Measurements from ENCODE around the gene DUSP1. TPM values are rescaled to one million over a fixed set of nuclear protein-coding genes. Genes with fewer than 3 reads are reported as not detected.

DUSP1 gene
- polyA plus RNA-seq, 1 donor (not counting 4 experiments of a cell fraction or from before 2014, with no cell fraction given) = 174 TPM

DNA sequence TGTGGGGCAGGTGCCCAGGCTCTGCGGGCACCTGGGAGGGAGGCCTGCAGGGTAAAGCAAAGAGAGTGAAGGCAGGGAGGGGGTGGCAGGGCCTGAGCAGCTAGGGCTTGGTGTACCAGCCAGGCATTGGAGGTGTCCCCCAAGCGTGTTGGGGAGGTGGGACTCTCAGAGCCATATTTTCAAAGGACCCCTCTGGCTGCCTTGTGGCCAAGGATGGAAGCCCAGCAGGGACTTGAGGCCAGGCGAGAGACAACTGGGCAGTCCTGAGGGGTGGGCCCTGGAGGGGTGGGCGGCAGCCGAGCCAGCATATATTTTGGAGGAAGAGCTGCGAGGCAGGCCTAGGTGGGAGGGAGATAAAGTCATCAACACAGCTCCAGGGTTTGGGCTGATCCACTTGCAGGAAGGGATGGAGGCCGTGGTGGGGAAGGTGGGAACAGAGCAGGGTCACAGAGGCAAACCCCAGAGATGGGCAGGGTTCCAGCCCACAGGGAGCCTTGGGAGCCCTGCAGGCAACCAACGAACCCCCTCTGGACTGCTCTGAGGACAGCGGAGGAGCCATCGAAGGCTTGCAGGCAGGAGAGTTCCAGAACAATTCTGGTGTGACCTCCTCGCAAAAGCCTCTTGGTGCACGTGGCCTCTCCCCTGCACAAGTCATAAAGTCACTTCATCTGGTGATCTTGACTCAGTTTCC lies 35.7 kb downstream of the DUSP1 start:
- Histone ChIP-seq H4K20me1 (ENCODE audit: control insufficient read depth, extremely low read depth, insufficient read depth, low read length) (no peaks in the 10 kb centered on the region), H2AFZ (ENCODE audit: control insufficient read depth, low read length) (no peak overlapping the region), H3K27ac (ENCODE audit: control insufficient read depth, insufficient read depth, low read length) (no peak overlapping the region), H3K27me3 (ENCODE audit: control insufficient read depth, extremely low read depth, insufficient read depth, low read length) (no peaks in the 10 kb centered on the region), H3K9me1 (ENCODE audit: control insufficient read depth, extremely low read depth, insufficient read depth, low read length) (no peaks in the 10 kb centered on the region), H3K79me2 (ENCODE audit: control insufficient read depth, insufficient read depth, low read length) (no peaks in the 10 kb centered on the region), H3K4me3 (ENCODE audit: control insufficient read depth in 2 of 3, extremely low read depth in 1 of 3, insufficient read depth in 2 of 3, low read depth in 1 of 3, low read length in 3 of 3) (no peak overlapping the region), H3K36me3 (ENCODE audit: control insufficient read depth in 2 of 2, extremely low read depth in 1 of 2, insufficient read depth in 2 of 2, low read length in 2 of 2) (no peaks in the 10 kb centered on the region), H3K9me3 (ENCODE audit: control insufficient read depth, low read depth, low read length) (no peaks in the 10 kb centered on the region), H3K4me2 (ENCODE audit: control insufficient read depth, extremely low read depth, insufficient read depth, low read depth, low read length) (no peak overlapping the region), H3K9ac (ENCODE audit: control insufficient read depth, extremely low read depth, insufficient read depth, low read length) (no peak overlapping the region), H3K4me1 (ENCODE audit: control insufficient read depth, extremely low read depth, insufficient read depth, low read length) (peaks cover 33% of the 10 kb centered on the region)
- no peak for TF ChIP-seq EZH2 (IDR thresholded peaks at IDR 0.05; ENCODE audit: low read length)
- TF ChIP-seq, protein P1, sequence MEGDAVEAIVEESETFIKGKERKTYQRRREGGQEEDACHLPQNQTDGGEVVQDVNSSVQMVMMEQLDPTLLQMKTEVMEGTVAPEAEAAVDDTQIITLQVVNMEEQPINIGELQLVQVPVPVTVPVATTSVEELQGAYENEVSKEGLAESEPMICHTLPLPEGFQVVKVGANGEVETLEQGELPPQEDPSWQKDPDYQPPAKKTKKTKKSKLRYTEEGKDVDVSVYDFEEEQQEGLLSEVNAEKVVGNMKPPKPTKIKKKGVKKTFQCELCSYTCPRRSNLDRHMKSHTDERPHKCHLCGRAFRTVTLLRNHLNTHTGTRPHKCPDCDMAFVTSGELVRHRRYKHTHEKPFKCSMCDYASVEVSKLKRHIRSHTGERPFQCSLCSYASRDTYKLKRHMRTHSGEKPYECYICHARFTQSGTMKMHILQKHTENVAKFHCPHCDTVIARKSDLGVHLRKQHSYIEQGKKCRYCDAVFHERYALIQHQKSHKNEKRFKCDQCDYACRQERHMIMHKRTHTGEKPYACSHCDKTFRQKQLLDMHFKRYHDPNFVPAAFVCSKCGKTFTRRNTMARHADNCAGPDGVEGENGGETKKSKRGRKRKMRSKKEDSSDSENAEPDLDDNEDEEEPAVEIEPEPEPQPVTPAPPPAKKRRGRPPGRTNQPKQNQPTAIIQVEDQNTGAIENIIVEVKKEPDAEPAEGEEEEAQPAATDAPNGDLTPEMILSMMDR (optimal IDR thresholded peaks at IDR 0.05 in 1 of 3, IDR thresholded peaks at IDR 0.05 in 1 of 3, conservative IDR thresholded peaks at IDR 0.05 in 1 of 3; ENCODE audit: extremely low read depth in 1 of 3, insufficient read depth in 2 of 3, low read length in 3 of 3) = no peak
- dilution Hi-C loops (cut with MboI; ENCODE audit: extremely low pct_ligation_motif_present, low sequenced_read_pairs) = no loop called here
- FAIRE-seq = no peak
- no peak for DNase-seq (ENCODE audit: low read depth, low spot score)

DNA sequence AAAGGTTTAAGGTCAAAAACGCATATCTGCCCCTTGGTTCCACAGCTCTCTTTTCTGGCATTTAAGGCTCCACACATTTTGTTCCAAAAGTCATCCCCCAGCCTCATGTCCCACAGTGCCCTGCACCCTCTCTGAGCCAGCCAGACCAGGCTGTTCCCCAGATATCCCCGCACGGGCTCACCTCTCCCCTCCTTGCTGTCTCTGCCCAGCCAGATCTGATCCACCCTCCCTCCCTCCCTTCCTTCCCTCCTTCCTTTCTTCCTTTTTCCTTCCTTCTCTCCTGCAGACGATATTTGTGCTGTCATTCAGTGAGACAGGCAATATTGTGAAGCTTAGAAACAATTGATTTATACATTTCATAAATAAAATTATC lies 37.0 kb downstream of the DUSP1 start:
- dilution Hi-C loops (cut with MboI; ENCODE audit: extremely low pct_ligation_motif_present, low sequenced_read_pairs) = no loop called here
- FAIRE-seq = no peak
- peaks cover 32% of the 10 kb centered on the region for H3K4me1 ChIP-seq (ENCODE audit: control insufficient read depth, extremely low read depth, insufficient read depth, low read length)

More for the DNA sequence above, 37.0 kb downstream of the DUSP1 start:
- Histone ChIP-seq H3K4me3 (ENCODE audit: control insufficient read depth in 2 of 3, extremely low read depth in 1 of 3, insufficient read depth in 2 of 3, low read depth in 1 of 3, low read length in 3 of 3) (peak overlapping the region in 1 of 3 experiments; percentile 11), H4K20me1 (ENCODE audit: control insufficient read depth, extremely low read depth, insufficient read depth, low read length) (no peaks in the 10 kb centered on the region), H3K9me1 (ENCODE audit: control insufficient read depth, extremely low read depth, insufficient read depth, low read length) (no peaks in the 10 kb centered on the region), H3K27ac (ENCODE audit: control insufficient read depth, insufficient read depth, low read length) (peak overlapping the region; percentile 98), H3K9ac (ENCODE audit: control insufficient read depth, extremely low read depth, insufficient read depth, low read length) (peak overlapping the region; percentile 92), H2AFZ (ENCODE audit: control insufficient read depth, low read length) (no peak overlapping the region), H3K79me2 (ENCODE audit: control insufficient read depth, insufficient read depth, low read length) (no peaks in the 10 kb centered on the region), H3K27me3 (ENCODE audit: control insufficient read depth, extremely low read depth, insufficient read depth, low read length) (no peaks in the 10 kb centered on the region), H3K36me3 (ENCODE audit: control insufficient read depth in 2 of 2, extremely low read depth in 1 of 2, insufficient read depth in 2 of 2, low read length in 2 of 2) (no peaks in the 10 kb centered on the region), H3K4me2 (ENCODE audit: control insufficient read depth, extremely low read depth, insufficient read depth, low read depth, low read length) (peak overlapping the region; percentile 67), H3K9me3 (ENCODE audit: control insufficient read depth, low read depth, low read length) (no peaks in the 10 kb centered on the region)
- TF ChIP-seq, protein P1 (optimal IDR thresholded peaks at IDR 0.05 in 1 of 3, IDR thresholded peaks at IDR 0.05 in 1 of 3, conservative IDR thresholded peaks at IDR 0.05 in 1 of 3; ENCODE audit: extremely low read depth in 1 of 3, insufficient read depth in 2 of 3, low read length in 3 of 3) = no peak
- TF ChIP-seq EZH2 (IDR thresholded peaks at IDR 0.05; ENCODE audit: low read length) = no peak
- DNase-seq (ENCODE audit: low read depth, low spot score) = no peak
